Measurements from ENCODE around the gene RAD54L2. TPM values are rescaled to one million over a fixed set of nuclear protein-coding genes. Genes with fewer than 3 reads are reported as not detected.

Gene RAD54L2, protein sequence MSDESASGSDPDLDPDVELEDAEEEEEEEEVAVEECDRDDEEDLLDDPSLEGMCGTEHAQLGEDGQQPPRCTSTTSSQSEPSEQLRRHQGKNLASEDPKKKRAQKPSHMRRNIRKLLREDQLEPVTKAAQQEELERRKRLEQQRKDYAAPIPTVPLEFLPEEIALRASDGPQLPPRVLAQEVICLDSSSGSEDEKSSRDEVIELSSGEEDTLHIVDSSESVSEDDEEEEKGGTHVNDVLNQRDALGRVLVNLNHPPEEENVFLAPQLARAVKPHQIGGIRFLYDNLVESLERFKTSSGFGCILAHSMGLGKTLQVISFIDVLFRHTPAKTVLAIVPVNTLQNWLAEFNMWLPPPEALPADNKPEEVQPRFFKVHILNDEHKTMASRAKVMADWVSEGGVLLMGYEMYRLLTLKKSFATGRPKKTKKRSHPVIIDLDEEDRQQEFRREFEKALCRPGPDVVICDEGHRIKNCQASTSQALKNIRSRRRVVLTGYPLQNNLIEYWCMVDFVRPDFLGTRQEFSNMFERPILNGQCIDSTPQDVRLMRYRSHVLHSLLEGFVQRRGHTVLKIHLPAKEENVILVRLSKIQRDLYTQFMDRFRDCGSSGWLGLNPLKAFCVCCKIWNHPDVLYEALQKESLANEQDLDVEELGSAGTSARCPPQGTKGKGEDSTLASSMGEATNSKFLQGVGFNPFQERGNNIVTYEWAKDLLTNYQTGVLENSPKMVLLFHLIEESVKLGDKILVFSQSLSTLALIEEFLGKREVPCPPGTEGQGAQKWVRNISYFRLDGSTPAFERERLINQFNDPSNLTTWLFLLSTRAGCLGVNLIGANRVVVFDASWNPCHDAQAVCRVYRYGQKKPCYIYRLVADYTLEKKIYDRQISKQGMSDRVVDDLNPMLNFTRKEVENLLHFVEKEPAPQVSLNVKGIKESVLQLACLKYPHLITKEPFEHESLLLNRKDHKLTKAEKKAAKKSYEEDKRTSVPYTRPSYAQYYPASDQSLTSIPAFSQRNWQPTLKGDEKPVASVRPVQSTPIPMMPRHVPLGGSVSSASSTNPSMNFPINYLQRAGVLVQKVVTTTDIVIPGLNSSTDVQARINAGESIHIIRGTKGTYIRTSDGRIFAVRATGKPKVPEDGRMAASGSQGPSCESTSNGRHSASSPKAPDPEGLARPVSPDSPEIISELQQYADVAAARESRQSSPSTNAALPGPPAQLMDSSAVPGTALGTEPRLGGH (N-terminal part only)
- 3.5 to 5.6 TPM (median 4.0 TPM) in 5 replicates for total RNA-seq (2022; extraction: Qiagen RNA extraction; ENCODE audit: low read depth)

DNA sequence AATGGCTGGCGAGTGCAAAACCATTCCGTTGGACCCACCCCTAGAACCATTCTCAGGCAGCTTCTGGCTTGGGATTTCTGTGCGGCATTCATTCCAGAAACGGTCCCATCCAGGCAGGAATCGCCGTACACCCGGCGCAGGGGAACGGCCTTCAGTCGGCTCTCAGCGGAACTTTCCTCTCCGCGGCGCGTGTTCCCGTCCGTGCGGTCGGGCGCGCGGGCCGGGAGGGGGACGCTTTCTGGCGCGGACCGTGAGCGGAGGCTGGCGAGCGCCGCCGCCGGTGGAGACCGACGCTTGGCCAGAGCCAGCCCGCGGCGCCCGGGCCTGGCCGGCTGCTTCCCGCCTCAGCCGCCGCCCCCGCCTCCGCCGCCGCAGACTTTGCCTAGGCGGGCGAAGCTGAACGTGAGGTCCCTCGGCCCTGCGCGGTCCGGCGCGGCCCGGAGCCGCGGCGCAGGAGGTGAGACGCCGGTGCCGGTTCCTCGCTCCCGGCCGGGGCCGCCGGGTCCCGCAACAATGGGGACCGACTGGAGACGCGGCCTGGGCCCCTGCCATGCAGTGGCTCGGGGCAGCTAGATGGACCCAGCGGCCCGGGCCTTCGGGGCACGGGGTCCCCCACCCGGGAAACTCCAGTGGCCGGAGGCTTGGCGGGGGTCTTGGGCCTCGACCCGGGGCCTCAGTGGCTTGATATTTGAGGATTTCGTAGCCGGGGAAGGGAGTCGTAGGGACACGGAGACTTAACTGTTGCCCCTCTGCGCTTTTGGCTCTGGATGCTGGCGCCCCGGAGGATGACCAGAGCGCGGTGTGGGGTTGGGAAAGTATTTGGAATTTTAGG is at the start of gene RAD54L2:
TSS of gene RAD54L2 (plus strand) at position 261 of the 832 bp plus-strand sequence. CDS start 51,702 bp downstream, outside the sequence.

Other genes starting within 250 kb of the RAD54L2 start
- 115 to 163 TPM (median 153 TPM) in 5 replicates for gene MANF, start 153.4 kb upstream of the RAD54L2 start, total RNA-seq (2022; extraction: Qiagen RNA extraction; ENCODE audit: low read depth)
- 17.6 to 21.2 TPM (median 20.3 TPM) in 5 replicates for gene RBM15B, start 147.4 kb upstream of the RAD54L2 start, total RNA-seq (2022; extraction: Qiagen RNA extraction; ENCODE audit: low read depth)
- gene DCAF1, start 38.7 kb upstream of the RAD54L2 start, total RNA-seq (2022; extraction: Qiagen RNA extraction; ENCODE audit: low read depth): 13.3 to 15.7 TPM (median 13.9 TPM) in 5 replicates
- 55.0 to 71.5 TPM (median 68.1 TPM) in 5 replicates for gene TEX264, start 132.5 kb downstream of the RAD54L2 start, total RNA-seq (2022; extraction: Qiagen RNA extraction; ENCODE audit: low read depth)
- gene GRM2, start 168.3 kb downstream of the RAD54L2 start, total RNA-seq (2022; extraction: Qiagen RNA extraction; ENCODE audit: low read depth): 0.05 to 0.18 TPM (median 0.09 TPM) in 4 of 5 replicates, not detected in the other
- not detected in 5 replicates for gene IQCF6, start 240.5 kb downstream of the RAD54L2 start, total RNA-seq (2022; extraction: Qiagen RNA extraction; ENCODE audit: low read depth)

Measured in A549 treated with CpdA at 1 μM for 4 hours (cell line).